ENCODE results near the gene TXNRD1.

GRCh38 chr12:104378427-104378826 is 162.8 kb downstream of the TXNRD1 start:
- TF ChIP-seq, protein P1, sequence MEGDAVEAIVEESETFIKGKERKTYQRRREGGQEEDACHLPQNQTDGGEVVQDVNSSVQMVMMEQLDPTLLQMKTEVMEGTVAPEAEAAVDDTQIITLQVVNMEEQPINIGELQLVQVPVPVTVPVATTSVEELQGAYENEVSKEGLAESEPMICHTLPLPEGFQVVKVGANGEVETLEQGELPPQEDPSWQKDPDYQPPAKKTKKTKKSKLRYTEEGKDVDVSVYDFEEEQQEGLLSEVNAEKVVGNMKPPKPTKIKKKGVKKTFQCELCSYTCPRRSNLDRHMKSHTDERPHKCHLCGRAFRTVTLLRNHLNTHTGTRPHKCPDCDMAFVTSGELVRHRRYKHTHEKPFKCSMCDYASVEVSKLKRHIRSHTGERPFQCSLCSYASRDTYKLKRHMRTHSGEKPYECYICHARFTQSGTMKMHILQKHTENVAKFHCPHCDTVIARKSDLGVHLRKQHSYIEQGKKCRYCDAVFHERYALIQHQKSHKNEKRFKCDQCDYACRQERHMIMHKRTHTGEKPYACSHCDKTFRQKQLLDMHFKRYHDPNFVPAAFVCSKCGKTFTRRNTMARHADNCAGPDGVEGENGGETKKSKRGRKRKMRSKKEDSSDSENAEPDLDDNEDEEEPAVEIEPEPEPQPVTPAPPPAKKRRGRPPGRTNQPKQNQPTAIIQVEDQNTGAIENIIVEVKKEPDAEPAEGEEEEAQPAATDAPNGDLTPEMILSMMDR (IDR thresholded peaks at IDR 0.05), result no peak
- no peak for TF ChIP-seq ZFX (IDR thresholded peaks at IDR 0.05; ENCODE audit: borderline replicate concordance)
